H54 (cell line): ENCODE results near the gene PDHX.
A peak's percentile ranks its signal among the peaks of the same experiment; 100 is the strongest.

Source experiments
- DNase-seq: peaks from one replicate; pipeline ENCODE4 v3.0.0; 2011; ENCODE audit warnings: low spot score, mixed read lengths; ENCODE audit not compliant: insufficient read length
- FAIRE-seq: peaks from 3 replicates; lab custom pipeline; 2011; peaks lifted over from hg19 to GRCh38; lab: Jason Lieb, UNC
- POLR2A ChIP-seq: IDR thresholded peaks from 2 replicates; pipeline ENCODE4 v1.6.1; 2011; ENCODE audit warnings: low read depth, mild to moderate bottlenecking, low read length

PDHX gene

GRCh38 chr11:35038211-35038928 is 122.0 kb downstream of the PDHX start:
- no peak for FAIRE-seq
- TF ChIP-seq POLR2A = no peak
- DNase-seq = no peak

DNA sequence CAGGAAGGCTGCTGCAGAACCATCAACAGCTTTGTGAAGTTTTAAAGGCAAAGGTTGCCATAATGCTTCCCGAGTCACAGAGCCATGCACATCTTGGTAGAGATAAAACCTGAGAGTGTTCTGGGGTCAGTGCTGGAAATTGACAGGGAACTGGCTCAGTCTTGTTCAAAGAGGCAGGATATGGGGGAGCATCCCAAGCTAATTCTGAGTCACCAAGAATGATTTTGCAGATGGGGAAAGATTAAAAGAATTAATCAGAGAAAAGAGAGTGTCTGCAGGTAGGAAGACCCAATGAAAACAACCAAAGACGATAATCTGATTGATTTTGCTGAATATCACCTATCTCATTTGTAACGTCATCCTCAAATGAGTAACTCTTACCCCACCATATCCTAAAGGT is 122.7 kb downstream of the PDHX start:
- TF ChIP-seq POLR2A = no peak
- DNase-seq = no peak
- FAIRE-seq = no peak

GRCh38 chr11:35040221-35040942 is 124.0 kb downstream of the PDHX start:
- FAIRE-seq (no peak), DNase-seq (peak; percentile 27)
- TF ChIP-seq POLR2A = no peak

DNA sequence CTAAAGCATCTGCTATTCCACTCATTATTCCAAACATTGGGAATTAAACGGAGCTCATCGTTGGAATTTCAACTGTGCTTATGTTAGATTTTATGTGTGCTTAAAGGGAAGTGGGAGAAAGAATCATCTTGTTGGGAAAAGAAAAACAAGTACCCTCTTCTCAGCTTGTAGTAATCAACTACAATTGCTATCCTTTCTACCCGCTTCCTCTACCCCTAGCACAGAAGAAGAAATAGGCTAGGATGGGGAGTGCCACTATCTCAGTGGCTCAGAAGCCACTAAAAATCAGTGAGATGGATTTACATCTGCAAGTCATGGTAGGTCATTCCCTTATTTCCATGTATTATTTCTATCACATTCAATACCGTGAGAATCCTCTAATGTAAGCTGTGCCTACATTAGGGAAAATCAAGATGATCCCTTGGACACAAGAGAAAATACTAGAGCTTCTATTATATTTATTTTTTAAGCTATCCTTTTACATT is 124.7 kb downstream of the PDHX start:
- FAIRE-seq (no peak), DNase-seq (no peak)
- TF ChIP-seq POLR2A = no peak

GRCh38 chr11:35042224-35042623 is 125.8 kb downstream of the PDHX start:
- DNase-seq (no peak), FAIRE-seq (no peak)
- no peak for TF ChIP-seq POLR2A

DNA sequence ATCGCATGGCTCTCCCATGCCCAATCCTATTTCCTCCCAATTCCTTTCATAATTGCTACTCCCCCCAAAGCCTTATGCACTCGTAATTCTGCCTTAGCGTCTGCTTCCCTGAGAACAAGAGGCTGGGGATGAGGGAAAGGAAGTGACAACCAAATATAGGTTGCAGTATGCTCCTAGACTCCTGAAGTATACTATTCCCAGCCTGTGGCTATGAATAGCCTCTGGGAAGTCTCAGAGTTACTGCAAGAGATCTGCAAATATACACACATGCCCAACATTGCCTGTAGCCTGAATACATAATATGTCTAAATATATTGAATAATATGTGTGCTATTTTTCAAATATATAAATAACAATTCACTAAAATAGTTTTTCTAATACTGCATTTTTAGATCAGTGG is 126.5 kb downstream of the PDHX start:
- TF ChIP-seq POLR2A = no peak
- no peak for DNase-seq
- no peak for FAIRE-seq

GRCh38 chr11:35043936-35044335 is 127.5 kb downstream of the PDHX start:
- no peak for TF ChIP-seq POLR2A
- no peak for DNase-seq
- FAIRE-seq = no peak

GRCh38 chr11:35045236-35045820 is 128.9 kb downstream of the PDHX start:
- TF ChIP-seq POLR2A = no peak
- DNase-seq (no peak), FAIRE-seq (no peak)
